ENCODE measurements around the gene RNF167.
A peak's percentile ranks its signal among the peaks of the same experiment; 100 is the strongest.

Gene RNF167

GRCh38 chr17:4953451-4953961, 13.4 kb downstream of the RNF167 start:
- DNase-seq (ENCODE audit: low read depth, low spot score) = no peak

GRCh38 chr17:4955091-4955490, 15.0 kb downstream of the RNF167 start:
- DNase-seq (ENCODE audit: low read depth, low spot score) = no peak

GRCh38 chr17:4956493-4957061, 16.5 kb downstream of the RNF167 start:
- DNase-seq (ENCODE audit: low read depth, low spot score) = no peak

- DNase-seq (ENCODE audit: low read depth, low spot score) = no peak
Measured at GRCh38 chr17:4958102-4958501, 18.0 kb downstream of the RNF167 start.

GRCh38 chr17:4959261-4959965, 19.3 kb downstream of the RNF167 start:
- DNase-seq (ENCODE audit: low read depth, low spot score) = no peak

GRCh38 chr17:4960279-4960922, 20.3 kb downstream of the RNF167 start:
- no peak for DNase-seq (ENCODE audit: low read depth, low spot score)

GRCh38 chr17:4965311-4965986, 25.4 kb downstream of the RNF167 start:
- DNase-seq (ENCODE audit: low read depth, low spot score) = no peak

- peak; percentile 85 for DNase-seq (ENCODE audit: low read depth, low spot score)
Measured at GRCh38 chr17:4966844-4967538, 26.9 kb downstream of the RNF167 start.

- DNase-seq (ENCODE audit: low read depth, low spot score) = peak; percentile 87
Measured at GRCh38 chr17:4967539-4968485, 27.7 kb downstream of the RNF167 start, which contains the start of gene SPAG7. Gene SPAG7 (minus strand): TSS chr17:4967817. CDS start chr17:4967804, 13 bp downstream.

- no peak for DNase-seq (ENCODE audit: low read depth, low spot score)
Measured at GRCh38 chr17:4968486-4969046, 28.5 kb downstream of the RNF167 start.

- DNase-seq (ENCODE audit: low read depth, low spot score) = no peak
Measured at GRCh38 chr17:4969047-4969550, 29.0 kb downstream of the RNF167 start.

GRCh38 chr17:4969551-4970173, 29.6 kb downstream of the RNF167 start:
- no peak for DNase-seq (ENCODE audit: low read depth, low spot score)

- no peak for DNase-seq (ENCODE audit: low read depth, low spot score)
Measured at GRCh38 chr17:4970273-4970672, 30.2 kb downstream of the RNF167 start.

- DNase-seq (ENCODE audit: low read depth, low spot score) = no peak
Measured at GRCh38 chr17:4971826-4972225, 31.8 kb downstream of the RNF167 start.

GRCh38 chr17:4972322-4972721, 32.3 kb downstream of the RNF167 start:
- DNase-seq (ENCODE audit: low read depth, low spot score) = no peak

GRCh38 chr17:4972752-4973151, 32.7 kb downstream of the RNF167 start:
- DNase-seq (ENCODE audit: low read depth, low spot score) = no peak

GRCh38 chr17:4973256-4974114, 33.4 kb downstream of the RNF167 start:
- DNase-seq (ENCODE audit: low read depth, low spot score) = no peak

GRCh38 chr17:4974115-4974670, 34.1 kb downstream of the RNF167 start:
- no peak for DNase-seq (ENCODE audit: low read depth, low spot score)
